HEK293T (cell line): Measurements from ENCODE around the gene INSRR.

ENCODE experiments used
- CTCF ChIA-PET: fragments of 350-600 bp; formaldehyde crosslinking; extraction: SDS; loops from one replicate; lab custom pipeline; 2021; ENCODE audit warnings: antibody characterized with exemption, inconsistent platforms; lab: Yijun Ruan, JAX
- POLR2A ChIA-PET: fragments of 350-600 bp; formaldehyde crosslinking; extraction: SDS; loops from one replicate; lab custom pipeline; 2020; ENCODE audit warnings: antibody characterized with exemption, inconsistent platforms; lab: Yijun Ruan, JAX
- DNase-seq: peaks from one replicate; pipeline ENCODE4 v3.0.0; 2012; ENCODE audit warnings: mixed read lengths; ENCODE audit errors: extremely low spot score
- ARNT ChIP-seq: fragments of 450-650 bp; IDR thresholded peaks from 2 replicates; pipeline ENCODE4 v1.6.1; 2017; ENCODE audit warnings: mild to moderate bottlenecking
- BHLHE40 ChIP-seq: fragments of 450-650 bp; IDR thresholded peaks from 2 replicates; pipeline ENCODE4 v1.6.1; 2016; ENCODE audit warnings: mild to moderate bottlenecking, moderate library complexity, borderline replicate concordance
- CTBP1 ChIP-seq: fragments of 450-650 bp; IDR thresholded peaks from 2 replicates; pipeline ENCODE4 v1.6.1; 2016; ENCODE audit warnings: borderline replicate concordance
- ELF4 ChIP-seq: fragments of 450-650 bp; IDR thresholded peaks from 2 replicates; pipeline ENCODE4 v1.6.1; 2017; ENCODE audit warnings: antibody characterized with exemption
- FOXA1 ChIP-seq: fragments of 450-650 bp; IDR thresholded peaks from 2 replicates; pipeline ENCODE4 v1.6.1; 2016; ENCODE audit warnings: mild to moderate bottlenecking
- FOXK2 ChIP-seq: fragments of 450-650 bp; IDR thresholded peaks from 2 replicates; pipeline ENCODE4 v1.6.1; 2016; ENCODE audit warnings: mild to moderate bottlenecking
- FOXM1 ChIP-seq: fragments of 450-650 bp; IDR thresholded peaks from 2 replicates; pipeline ENCODE4 v1.6.1; 2017; ENCODE audit warnings: mild to moderate bottlenecking, borderline replicate concordance
- HDGF ChIP-seq: fragments of 450-650 bp; IDR thresholded peaks from 2 replicates; pipeline ENCODE4 v1.6.1; 2017; ENCODE audit warnings: antibody characterized with exemption, borderline replicate concordance
- L3MBTL2 ChIP-seq: fragments of 450-650 bp; conservative IDR thresholded peaks from 2 replicates; pipeline ENCODE4 v1.6.1; 2016; ENCODE audit warnings: mild to moderate bottlenecking
- LEF1 ChIP-seq: fragments of 450-650 bp; IDR thresholded peaks from 2 replicates; pipeline ENCODE4 v1.6.1; 2017; ENCODE audit warnings: mild to moderate bottlenecking, borderline replicate concordance
- NFRKB ChIP-seq: fragments of 450-650 bp; IDR thresholded peaks from 2 replicates; pipeline ENCODE4 v1.6.1; 2016; ENCODE audit warnings: mild to moderate bottlenecking, moderate library complexity
- SP1 ChIP-seq: fragments of 450-650 bp; IDR thresholded peaks from 2 replicates; pipeline ENCODE4 v1.6.1; 2017
- SUZ12 ChIP-seq: fragments of 450-650 bp; IDR thresholded peaks from 2 replicates; pipeline ENCODE4 v1.6.1; 2016; ENCODE audit warnings: mild to moderate bottlenecking
- TARDBP ChIP-seq: fragments of 450-650 bp; IDR thresholded peaks from 2 replicates; pipeline ENCODE4 v1.6.1; 2016
- ZNF384 ChIP-seq: fragments of 450-650 bp; IDR thresholded peaks from 2 replicates; pipeline ENCODE4 v1.6.1; 2016
- TF ChIP-seq, protein P1 (sequence below): fragments of 450-650 bp; IDR thresholded peaks from 2 replicates; pipeline ENCODE4 v1.6.1; 2016

The INSRR gene

GRCh38 chr1:156809711-156810366 is 49.1 kb downstream of the INSRR start:
- no peak for DNase-seq
- CTCF ChIA-PET = interaction anchor here (0.6 to 0.8 kb wide), 2 partner anchors 15 to 18 kb away, joined by 3 read pairs; no protein-coding TSS in a partner anchor
- POLR2A ChIA-PET = no interaction called here
- TF ChIP-seq FOXK2 (no peak), TARDBP (no peak), BHLHE40 (no peak), FOXM1 (no peak), FOXA1 (no peak), NFRKB (no peak), ELF4 (no peak), HDGF (no peak), SUZ12 (no peak), CTBP1 (no peak), SP1 (no peak), LEF1 (no peak), ZNF384 (no peak), ARNT (no peak), L3MBTL2 (no peak)
- TF ChIP-seq, protein P1, sequence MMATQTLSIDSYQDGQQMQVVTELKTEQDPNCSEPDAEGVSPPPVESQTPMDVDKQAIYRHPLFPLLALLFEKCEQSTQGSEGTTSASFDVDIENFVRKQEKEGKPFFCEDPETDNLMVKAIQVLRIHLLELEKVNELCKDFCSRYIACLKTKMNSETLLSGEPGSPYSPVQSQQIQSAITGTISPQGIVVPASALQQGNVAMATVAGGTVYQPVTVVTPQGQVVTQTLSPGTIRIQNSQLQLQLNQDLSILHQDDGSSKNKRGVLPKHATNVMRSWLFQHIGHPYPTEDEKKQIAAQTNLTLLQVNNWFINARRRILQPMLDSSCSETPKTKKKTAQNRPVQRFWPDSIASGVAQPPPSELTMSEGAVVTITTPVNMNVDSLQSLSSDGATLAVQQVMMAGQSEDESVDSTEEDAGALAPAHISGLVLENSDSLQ = no peak

- TF ChIP-seq ELF4 (no peak), NFRKB (no peak), TARDBP (no peak), ARNT (no peak), FOXK2 (no peak)
- TF ChIP-seq, protein P1 = no peak
- POLR2A ChIA-PET = no interaction called here
- DNase-seq = no peak
- CTCF ChIA-PET = no interaction called here
These were observed 49.6 kb downstream of the INSRR start for GRCh38 chr1:156809281-156809680.

- ChIA-PET POLR2A (no interaction called here), CTCF (interaction anchor here (1.0 to 1.4 kb wide), 3 partner anchors 10 to 120 kb away, joined by 3 to 5 read pairs (median 5); no protein-coding TSS in a partner anchor)
- no peak for DNase-seq
- TF ChIP-seq, protein P1 = no peak
These were observed 50.5 kb downstream of the INSRR start for GRCh38 chr1:156808186-156809030.

- DNase-seq = no peak
- no peak for TF ChIP-seq ELF4
- no peak for TF ChIP-seq FOXM1
- TF ChIP-seq FOXK2 = no peak
- TF ChIP-seq ZNF384 = no peak
- TF ChIP-seq, protein P1 = no peak
- no peak for TF ChIP-seq TARDBP
- TF ChIP-seq LEF1 = no peak
- no peak for TF ChIP-seq SP1
- no peak for TF ChIP-seq L3MBTL2
- TF ChIP-seq ARNT = no peak
- TF ChIP-seq HDGF = no peak
- no peak for TF ChIP-seq CTBP1
- no peak for TF ChIP-seq SUZ12
- no peak for TF ChIP-seq FOXA1
- TF ChIP-seq BHLHE40 = no peak
- ChIA-PET POLR2A (no interaction called here), CTCF (interaction anchor here (1.0 to 1.4 kb wide), 3 partner anchors 9 to 120 kb away, joined by 3 to 5 read pairs (median 5); no protein-coding TSS in a partner anchor)
These were observed 51.3 kb downstream of the INSRR start for GRCh38 chr1:156807627-156808026.

- DNase-seq = no peak
- CTCF ChIA-PET = interaction anchor here (2.8 kb wide), 1 partner anchor 54 kb away, joined by 7 read pairs; the partner anchor contains the start of gene NTRK1
- TF ChIP-seq BHLHE40 = no peak
- TF ChIP-seq LEF1 = no peak
- TF ChIP-seq, protein P1 = no peak
- no peak for TF ChIP-seq ELF4
- TF ChIP-seq SP1 = no peak
- no peak for TF ChIP-seq FOXK2
- no peak for TF ChIP-seq HDGF
- TF ChIP-seq FOXM1 = no peak
- TF ChIP-seq L3MBTL2 = no peak
- TF ChIP-seq NFRKB = no peak
- TF ChIP-seq FOXA1 = no peak
- no peak for TF ChIP-seq ZNF384
- no peak for TF ChIP-seq CTBP1
- TF ChIP-seq TARDBP = no peak
- TF ChIP-seq ARNT = no peak
- no peak for TF ChIP-seq SUZ12
- POLR2A ChIA-PET = interaction anchor here (0.9 to 1.5 kb wide), 3 partner anchors 16 to 215 kb away, joined by 3 to 4 read pairs (median 3); partner anchors contain the start of genes ISG20L2, METTL25B and NAXE
These were observed 52.1 kb downstream of the INSRR start for GRCh38 chr1:156806512-156807440.
